Cardiac muscle cell (in vitro differentiated cells and primary cell): ENCODE data around the gene PCDH11Y. TPM values are rescaled to one million over a fixed set of nuclear protein-coding genes. Genes with fewer than 3 reads are reported as not detected.
"Not testable (repeated sequence)": the region's sequence is repeated elsewhere in the genome, so short reads cannot be mapped to it uniquely, and the experiment has no call there.

Source experiments
- DNase-seq, 2 donors: peaks; one replicate each; pipeline versions ENCODE4 v3.0.0 to v3.0.0-alpha.2; 2010 to 2017; ENCODE audit warnings: low read depth in 1 of 2, low spot score in 1 of 2
- H3K27ac ChIP-seq: fragments of 200-600 bp; sonication (generic); 2 replicates; pipeline ENCODE4 v1.5.1; 2016
- H3K27me3 ChIP-seq: fragments of 200-600 bp; sonication (generic); 2 replicates; pipeline ENCODE4 v1.6.0; 2016; ENCODE audit warnings: control low read depth
- H3K36me3 ChIP-seq: fragments of 200-600 bp; sonication (generic); 2 replicates; pipeline ENCODE4 v1.5.1; 2016; ENCODE audit warnings: control low read depth
- H3K4me1 ChIP-seq: fragments of 200-600 bp; sonication (generic); 2 replicates; pipeline ENCODE4 v1.8.1; 2017; ENCODE audit warnings: low read depth, mild to moderate bottlenecking, mixed run types
- H3K4me3 ChIP-seq: fragments of 200-600 bp; sonication (generic); 2 replicates; pipeline ENCODE4 v1.5.1; 2016; ENCODE audit warnings: mild to moderate bottlenecking
- H3K9me3 ChIP-seq: fragments of 200-600 bp; sonication (generic); 2 replicates; pipeline ENCODE4 v1.5.1; 2017; ENCODE audit warnings: low read depth, mild to moderate bottlenecking, control low read depth
- polyA plus RNA-seq: library from polyadenylated mRNA; unstranded; fragments of >200 nt; fragmentation: Nextera tagmentation; extraction: Ambion mirVana; gene quantifications from 2 replicates; pipeline ENCODE4 v1.2.1, GENCODE V29; 2016
- total RNA-seq: library from RNA; depleted of rRNA; stranded (reverse); fragments of >200 nt; gene quantifications from 2 replicates; pipeline ENCODE4 v1.2.3, GENCODE V29; 2016

The PCDH11Y gene
- total and polyA plus RNA-seq, 2 experiments from 2014 or later: 0.09 to 0.15 TPM

- H3K27me3 ChIP-seq, H3K4me3 ChIP-seq, H3K9me3 ChIP-seq, H3K36me3 ChIP-seq, DNase-seq, H3K27ac ChIP-seq, H3K4me1 ChIP-seq: not testable (repeated sequence)
Observed at GRCh38 chrY:5679265-5679664, 679.2 kb downstream of the PCDH11Y start.

GRCh38 chrY:5708727-5709126 lies 708.6 kb downstream of the PCDH11Y start:
- not testable (repeated sequence) for H3K36me3 ChIP-seq, H3K4me1 ChIP-seq, H3K27ac ChIP-seq, H3K4me3 ChIP-seq, DNase-seq, H3K27me3 ChIP-seq, H3K9me3 ChIP-seq

- not testable (repeated sequence) for DNase-seq, H3K9me3 ChIP-seq, H3K27me3 ChIP-seq, H3K4me1 ChIP-seq, H3K27ac ChIP-seq, H3K4me3 ChIP-seq, H3K36me3 ChIP-seq
Observed at GRCh38 chrY:5709788-5710381, 709.8 kb downstream of the PCDH11Y start.

- not testable (repeated sequence) for H3K36me3 ChIP-seq, H3K4me1 ChIP-seq, H3K27ac ChIP-seq, H3K4me3 ChIP-seq, DNase-seq, H3K27me3 ChIP-seq, H3K9me3 ChIP-seq
Observed at GRCh38 chrY:5761403-5761802, 761.3 kb downstream of the PCDH11Y start.

- not testable (repeated sequence) for H3K4me3 ChIP-seq, H3K9me3 ChIP-seq, DNase-seq, H3K27me3 ChIP-seq, H3K4me1 ChIP-seq, H3K36me3 ChIP-seq, H3K27ac ChIP-seq
Observed at GRCh38 chrY:5776485-5776884, 776.4 kb downstream of the PCDH11Y start.
